Measurements from ENCODE around the gene PGPEP1. TPM values are rescaled to one million over a fixed set of nuclear protein-coding genes. Genes with fewer than 3 reads are reported as not detected.

The PGPEP1 gene
- total and polyA plus RNA-seq, 2 donors (not counting 3 experiments of a cell fraction or from before 2014, with no cell fraction given), result 9.9 to 27.2 TPM

DNA sequence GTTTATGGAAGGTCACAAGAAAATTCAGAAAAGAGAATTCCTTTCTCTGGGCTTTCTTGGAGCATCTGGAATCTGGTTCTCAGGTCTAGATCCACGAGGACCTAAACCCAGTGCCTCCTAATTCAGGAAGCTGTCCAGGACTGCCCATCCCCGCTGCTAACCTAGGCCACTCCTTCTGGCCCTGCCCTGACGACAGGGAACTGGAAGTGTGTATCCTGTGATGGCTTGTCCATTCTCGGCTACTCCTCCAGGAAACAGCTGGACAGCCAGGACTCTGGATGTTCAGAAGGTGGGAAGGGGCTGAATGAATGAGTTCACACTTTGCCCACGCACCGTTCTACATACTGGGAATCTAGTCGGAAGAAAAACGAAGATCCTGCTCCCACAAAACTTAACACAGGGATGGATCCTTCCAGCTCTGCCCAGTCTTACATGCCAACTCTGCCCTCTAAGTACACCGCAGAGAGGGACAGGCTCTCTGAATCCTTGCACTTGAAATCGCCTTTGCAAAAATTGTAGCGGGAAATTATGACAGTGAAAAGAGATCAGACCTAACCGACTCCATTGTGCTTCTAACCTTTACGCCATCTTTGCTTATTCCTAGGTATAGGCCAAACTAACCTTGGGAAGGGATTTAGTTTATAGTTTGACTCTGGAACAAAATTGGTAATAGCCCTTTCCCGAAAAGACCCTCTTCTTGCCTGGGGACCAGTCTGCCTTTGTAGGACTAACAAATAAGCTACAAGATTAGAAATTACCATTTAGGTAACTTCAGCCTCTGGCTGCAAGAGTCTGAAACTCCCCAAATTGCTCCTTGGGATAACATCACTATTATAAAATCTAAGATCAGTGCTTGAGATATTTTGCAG, 19.3 kb upstream of the PGPEP1 start:
- ChIA-PET CTCF (interaction anchor here (0.9 to 3.9 kb wide), 6 partner anchors 8 to 113 kb away, joined by 3 to 207 read pairs (median 4); partner anchors contain the start of gene JUND), POLR2A (interaction anchor here (0.6 to 5.3 kb wide), 5 partner anchors 16 to 40 kb away, joined by 3 to 113 read pairs (median 4); partner anchors contain the start of gene JUND)
- TF ChIP-seq MYC (IDR thresholded peaks at IDR 0.05; ENCODE audit: low read depth, low read length) (no peak), POLR2A (IDR thresholded peaks at IDR 0.05; ENCODE audit: low read depth, low read length) (no peak), EZH2 (IDR thresholded peaks at IDR 0.05; ENCODE audit: borderline replicate concordance, low read depth, low read length, severe bottlenecking) (no peak), JUN (IDR thresholded peaks at IDR 0.05; ENCODE audit: borderline replicate concordance, insufficient read depth, insufficient read length, low read depth) (no peak), POLR2AphosphoS5 (IDR thresholded peaks at IDR 0.05; ENCODE audit: insufficient read depth, low read depth, low read length) (no peak), GATA2 (IDR thresholded peaks at IDR 0.05; ENCODE audit: insufficient read depth, insufficient read length, low read depth, low read length) (no peak), FOS (IDR thresholded peaks at IDR 0.05; ENCODE audit: borderline replicate concordance, insufficient read depth, low read length) (no peak)
- TF ChIP-seq, protein P1, sequence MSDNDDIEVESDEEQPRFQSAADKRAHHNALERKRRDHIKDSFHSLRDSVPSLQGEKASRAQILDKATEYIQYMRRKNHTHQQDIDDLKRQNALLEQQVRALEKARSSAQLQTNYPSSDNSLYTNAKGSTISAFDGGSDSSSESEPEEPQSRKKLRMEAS (IDR thresholded peaks at IDR 0.05; ENCODE audit: insufficient read depth, insufficient read length), result no peak
- TF ChIP-seq, protein P2, sequence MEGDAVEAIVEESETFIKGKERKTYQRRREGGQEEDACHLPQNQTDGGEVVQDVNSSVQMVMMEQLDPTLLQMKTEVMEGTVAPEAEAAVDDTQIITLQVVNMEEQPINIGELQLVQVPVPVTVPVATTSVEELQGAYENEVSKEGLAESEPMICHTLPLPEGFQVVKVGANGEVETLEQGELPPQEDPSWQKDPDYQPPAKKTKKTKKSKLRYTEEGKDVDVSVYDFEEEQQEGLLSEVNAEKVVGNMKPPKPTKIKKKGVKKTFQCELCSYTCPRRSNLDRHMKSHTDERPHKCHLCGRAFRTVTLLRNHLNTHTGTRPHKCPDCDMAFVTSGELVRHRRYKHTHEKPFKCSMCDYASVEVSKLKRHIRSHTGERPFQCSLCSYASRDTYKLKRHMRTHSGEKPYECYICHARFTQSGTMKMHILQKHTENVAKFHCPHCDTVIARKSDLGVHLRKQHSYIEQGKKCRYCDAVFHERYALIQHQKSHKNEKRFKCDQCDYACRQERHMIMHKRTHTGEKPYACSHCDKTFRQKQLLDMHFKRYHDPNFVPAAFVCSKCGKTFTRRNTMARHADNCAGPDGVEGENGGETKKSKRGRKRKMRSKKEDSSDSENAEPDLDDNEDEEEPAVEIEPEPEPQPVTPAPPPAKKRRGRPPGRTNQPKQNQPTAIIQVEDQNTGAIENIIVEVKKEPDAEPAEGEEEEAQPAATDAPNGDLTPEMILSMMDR (IDR thresholded peaks at IDR 0.05; ENCODE audit: extremely low read depth in 1 of 2, insufficient read depth in 1 of 2, low read depth in 1 of 2, low read length in 2 of 2), result no peak
- peaks cover 30% of the 10 kb centered on the region for H3K79me2 ChIP-seq (ENCODE audit: control insufficient read depth, insufficient read depth, low read length)
- peak overlapping the region; percentile 73 for H3K27ac ChIP-seq (ENCODE audit: insufficient read depth, low read depth, low read length)
- H3K36me3 ChIP-seq (ENCODE audit: control insufficient read depth in 2 of 2, extremely low read depth in 1 of 2, insufficient read depth in 2 of 2, low read length in 2 of 2), result no peaks in the 10 kb centered on the region
- H3K4me2 ChIP-seq (ENCODE audit: insufficient read depth, low read length), result peak overlapping the region; percentile 42
- H3K9me3 ChIP-seq (replicated peaks; ENCODE audit: control insufficient read depth, insufficient read depth, low read length), result no peaks in the 10 kb centered on the region
- no peaks in the 10 kb centered on the region for H3K9me1 ChIP-seq (replicated peaks; ENCODE audit: control insufficient read depth, extremely low read depth, insufficient read depth, low read length)
- dilution Hi-C loops (cut with MboI; ENCODE audit: extremely low pct_ligation_motif_present, low sequenced_read_pairs) (no loop called here), intact Hi-C loops (cut with micrococcal nuclease) (loop anchor here (10.0 kb wide), 1 partner anchor 206 kb away; no protein-coding TSS in a partner anchor)
- no peak overlapping the region for H3K9ac ChIP-seq (replicated peaks; ENCODE audit: extremely low read depth, insufficient read depth, low read length)
- no peak overlapping the region for H2AFZ ChIP-seq (ENCODE audit: low read depth, low read length)
- FAIRE-seq, result peak; percentile 87
- no TSS peak for BruUV-seq (replicated peaks)
- no peaks in the 10 kb centered on the region for H3K27me3 ChIP-seq (ENCODE audit: control insufficient read depth in 2 of 2, insufficient read depth in 2 of 2, low read length in 2 of 2)
- no peak overlapping the region for H3K4me3 ChIP-seq (replicated peaks in 1 of 3; ENCODE audit: insufficient read depth in 1 of 3, low read depth in 1 of 3, low read length in 3 of 3)
- H4K20me1 ChIP-seq (replicated peaks; ENCODE audit: control insufficient read depth, extremely low read depth, insufficient read depth, low read length), result no peaks in the 10 kb centered on the region
- peak; percentile 39 for DNase-seq (ENCODE audit: low read depth, low spot score)
- peaks cover 54% of the 10 kb centered on the region for H3K4me1 ChIP-seq (ENCODE audit: control insufficient read depth, extremely low read depth, insufficient read depth, low read length)
